GM12864 (cell line): Measurements from ENCODE around the gene BAX.

Experiments
- DNase-seq: peaks from one replicate; pipeline ENCODE4 v3.0.0-alpha.2; 2011; ENCODE audit warnings: low read depth
- H3K4me3 ChIP-seq: 2 replicates; pipeline ENCODE4 v1.5.1; 2011; ENCODE audit warnings: mild to moderate bottlenecking, low read depth, low read length, control low read depth
- TF ChIP-seq, protein P1 (sequence below): IDR thresholded peaks from 2 replicates; pipeline ENCODE4 v1.5.1; 2011; ENCODE audit warnings: low read depth, mild to moderate bottlenecking, moderate library complexity, low read length, control low read depth, inconsistent platforms; ENCODE audit errors: missing control alignments

BAX gene

DNA sequence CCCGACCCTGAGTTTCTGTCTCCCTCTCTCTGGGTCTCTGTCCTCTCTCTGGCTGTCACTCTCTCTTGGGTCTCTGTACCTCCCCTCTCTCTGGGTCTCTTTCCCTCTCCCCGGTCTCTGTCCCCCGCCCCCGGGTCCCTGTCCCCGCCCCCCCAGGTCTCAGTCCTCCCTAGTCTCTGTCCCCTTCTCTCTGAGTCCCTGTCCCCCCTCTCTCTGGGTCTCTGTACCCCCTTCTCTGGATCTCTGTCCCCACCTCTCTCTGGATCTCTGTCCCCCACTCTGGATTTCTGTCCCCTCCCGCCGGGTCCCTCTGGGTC lies 8.1 kb downstream of the BAX start:
- TF ChIP-seq, protein P1, sequence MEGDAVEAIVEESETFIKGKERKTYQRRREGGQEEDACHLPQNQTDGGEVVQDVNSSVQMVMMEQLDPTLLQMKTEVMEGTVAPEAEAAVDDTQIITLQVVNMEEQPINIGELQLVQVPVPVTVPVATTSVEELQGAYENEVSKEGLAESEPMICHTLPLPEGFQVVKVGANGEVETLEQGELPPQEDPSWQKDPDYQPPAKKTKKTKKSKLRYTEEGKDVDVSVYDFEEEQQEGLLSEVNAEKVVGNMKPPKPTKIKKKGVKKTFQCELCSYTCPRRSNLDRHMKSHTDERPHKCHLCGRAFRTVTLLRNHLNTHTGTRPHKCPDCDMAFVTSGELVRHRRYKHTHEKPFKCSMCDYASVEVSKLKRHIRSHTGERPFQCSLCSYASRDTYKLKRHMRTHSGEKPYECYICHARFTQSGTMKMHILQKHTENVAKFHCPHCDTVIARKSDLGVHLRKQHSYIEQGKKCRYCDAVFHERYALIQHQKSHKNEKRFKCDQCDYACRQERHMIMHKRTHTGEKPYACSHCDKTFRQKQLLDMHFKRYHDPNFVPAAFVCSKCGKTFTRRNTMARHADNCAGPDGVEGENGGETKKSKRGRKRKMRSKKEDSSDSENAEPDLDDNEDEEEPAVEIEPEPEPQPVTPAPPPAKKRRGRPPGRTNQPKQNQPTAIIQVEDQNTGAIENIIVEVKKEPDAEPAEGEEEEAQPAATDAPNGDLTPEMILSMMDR = no peak
- DNase-seq = no peak
- H3K4me3 ChIP-seq = peak overlapping the region; percentile 25

DNA sequence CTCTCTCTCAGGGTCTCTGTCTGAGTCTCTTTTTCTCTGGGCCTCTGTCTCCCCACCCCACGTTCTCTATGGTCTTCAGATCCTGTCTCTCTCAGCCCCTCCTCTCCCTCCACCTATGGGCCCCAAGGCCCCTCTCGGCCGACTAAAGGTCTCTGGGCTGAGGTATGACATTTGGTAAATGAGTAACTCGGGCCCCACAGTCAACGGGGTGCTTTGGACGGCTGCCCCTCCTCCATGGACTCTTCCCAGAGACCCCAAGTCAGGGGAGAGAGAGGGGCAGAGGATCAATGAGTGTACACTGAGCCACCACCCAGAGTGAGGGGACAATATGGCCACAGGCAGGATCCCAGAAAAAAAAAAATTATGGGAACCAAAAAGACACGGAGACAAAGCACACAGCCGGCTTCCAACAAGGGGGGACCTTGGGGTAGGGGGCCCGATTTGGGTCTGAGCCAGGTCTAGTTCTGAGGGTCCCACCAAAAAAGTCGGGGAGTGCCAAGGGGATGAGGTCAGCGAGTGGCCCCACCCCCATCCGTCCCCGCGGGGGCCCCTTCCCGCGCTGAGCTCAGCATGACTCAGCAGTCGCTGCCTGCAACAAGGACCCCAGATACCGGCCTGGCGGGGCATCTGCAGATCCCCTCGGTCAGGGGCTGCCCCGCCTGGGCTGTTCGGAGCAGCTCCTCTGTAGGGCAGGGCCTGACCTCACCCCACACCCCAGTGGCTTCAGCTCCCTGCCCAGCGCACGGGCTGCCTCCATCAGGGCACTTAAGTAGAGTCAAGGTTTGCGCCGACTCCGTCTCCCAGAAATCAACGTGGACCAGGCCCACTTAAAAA lies 8.9 kb downstream of the BAX start:
- H3K4me3 ChIP-seq = peak overlapping the region; percentile 49
- no peak for DNase-seq
- TF ChIP-seq, protein P1 = no peak

DNA sequence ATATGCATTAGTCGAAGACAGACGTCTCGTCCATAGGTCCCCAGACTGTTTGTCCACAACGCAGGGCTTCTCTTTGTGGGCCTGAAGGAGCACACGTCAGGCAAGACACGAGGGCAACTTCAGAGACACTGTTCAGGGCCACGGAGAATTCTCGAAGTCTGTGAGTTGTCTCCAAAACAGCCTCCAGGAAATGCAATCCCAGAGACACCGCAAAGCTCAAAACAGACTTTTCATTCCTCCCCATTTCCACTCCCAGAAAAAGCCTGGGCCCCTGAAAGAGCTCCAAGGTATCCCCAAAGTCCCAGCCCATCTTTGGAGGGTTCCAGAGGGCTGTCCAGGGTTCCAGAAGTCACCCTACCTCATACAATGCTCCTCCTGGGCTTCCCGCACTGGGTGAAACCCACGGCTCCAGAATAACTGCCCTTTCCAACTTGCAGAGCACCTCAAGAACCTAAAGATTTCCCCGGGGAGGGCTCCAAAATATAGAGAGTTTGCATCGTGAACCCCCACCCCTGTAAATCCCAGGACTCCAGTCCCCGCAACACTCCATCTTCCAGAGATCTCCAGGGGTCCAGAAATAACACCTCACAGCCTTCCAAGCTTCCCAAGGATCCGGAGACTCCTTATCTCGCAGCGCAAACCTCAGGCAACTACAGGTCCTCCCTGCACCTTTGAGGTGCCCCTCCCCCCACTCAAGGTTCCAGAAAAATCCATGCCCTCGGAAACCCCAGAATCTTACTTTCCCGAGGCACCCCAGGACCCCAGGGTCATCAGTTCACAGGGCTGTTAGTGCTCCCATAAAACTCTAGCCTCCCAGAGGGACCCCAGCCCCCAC lies 9.7 kb downstream of the BAX start:
- DNase-seq = no peak
- peak overlapping the region; percentile 49 for H3K4me3 ChIP-seq
- TF ChIP-seq, protein P1 = no peak

DNA sequence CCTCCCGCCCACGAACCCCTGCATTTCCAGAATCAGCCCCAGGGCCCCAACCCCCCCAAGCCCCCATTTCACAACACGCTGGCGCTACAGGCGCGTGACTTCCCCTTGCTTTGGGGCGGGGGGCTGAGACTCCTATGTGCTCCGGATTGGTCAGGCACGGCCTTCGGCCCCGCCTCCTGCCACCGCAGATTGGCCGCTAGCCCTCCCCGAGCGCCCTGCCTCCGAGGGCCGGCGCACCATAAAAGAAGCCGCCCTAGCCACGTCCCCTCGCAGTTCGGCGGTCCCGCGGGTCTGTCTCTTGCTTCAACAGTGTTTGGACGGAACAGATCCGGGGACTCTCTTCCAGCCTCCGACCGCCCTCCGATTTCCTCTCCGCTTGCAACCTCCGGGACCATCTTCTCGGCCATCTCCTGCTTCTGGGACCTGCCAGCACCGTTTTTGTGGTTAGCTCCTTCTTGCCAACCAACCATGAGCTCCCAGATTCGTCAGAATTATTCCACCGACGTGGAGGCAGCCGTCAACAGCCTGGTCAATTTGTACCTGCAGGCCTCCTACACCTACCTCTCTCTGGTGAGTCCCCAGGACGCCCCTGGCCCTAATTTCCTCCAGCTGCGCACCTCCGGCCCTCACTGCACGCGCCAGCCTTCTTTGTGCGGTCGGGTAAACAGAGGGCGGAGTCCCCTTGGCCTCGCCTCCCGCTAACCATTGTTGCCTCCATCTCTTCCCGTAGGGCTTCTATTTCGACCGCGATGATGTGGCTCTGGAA lies 10.5 kb downstream of the BAX start, which contains the start of gene FTL:
TSS of gene FTL (plus strand) at position 270 of the 766 bp plus-strand sequence. CDS start at position 469, 199 bp downstream.
- peak; percentile 89 for DNase-seq
- peak within 1 kb of the TSS; percentile 64 for H3K4me3 ChIP-seq
- TF ChIP-seq, protein P1 = no peak

DNA sequence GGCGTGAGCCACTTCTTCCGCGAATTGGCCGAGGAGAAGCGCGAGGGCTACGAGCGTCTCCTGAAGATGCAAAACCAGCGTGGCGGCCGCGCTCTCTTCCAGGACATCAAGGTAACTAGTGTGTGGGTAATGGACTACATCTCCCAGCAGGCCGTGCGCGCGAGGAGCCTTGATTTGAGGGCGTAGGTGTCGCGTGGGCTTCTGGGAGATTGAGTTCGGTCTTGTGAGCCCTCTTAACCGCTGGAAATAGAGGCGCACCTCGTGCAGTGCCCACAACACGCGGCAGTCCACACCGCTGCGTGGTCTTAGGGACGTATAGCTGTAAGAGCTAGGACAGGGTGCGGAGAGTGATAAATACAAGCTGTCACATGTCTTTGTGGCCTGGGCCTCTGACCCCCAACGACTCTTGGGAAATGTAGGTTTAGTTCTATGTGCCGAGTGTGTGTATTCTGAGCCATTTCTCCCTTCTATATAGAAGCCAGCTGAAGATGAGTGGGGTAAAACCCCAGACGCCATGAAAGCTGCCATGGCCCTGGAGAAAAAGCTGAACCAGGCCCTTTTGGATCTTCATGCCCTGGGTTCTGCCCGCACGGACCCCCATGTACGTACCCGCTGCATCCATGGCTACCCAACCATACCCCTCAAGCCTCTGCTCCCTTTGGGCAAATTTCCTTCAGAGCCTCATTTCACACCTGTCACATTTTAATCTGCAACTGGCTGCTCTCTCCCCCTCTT lies 11.3 kb downstream of the BAX start:
- DNase-seq = peak; percentile 84
- TF ChIP-seq, protein P1 = no peak
- H3K4me3 ChIP-seq = peak overlapping the region; percentile 64
